Breast epithelium (tissue), 4 donors: ENCODE results near the gene NABP1. TPM values are rescaled to one million over a fixed set of nuclear protein-coding genes. Genes with fewer than 3 reads are reported as not detected.

ENCODE experiments used
- DNase-seq, 2 donors: peaks; one replicate each; pipeline ENCODE4 v3.0.0-alpha.2; 2019; ENCODE audit warnings: low spot score in 2 of 2
- H3K27ac ChIP-seq, 2 donors: fragments of 200-600 bp; sonication (generic) in 1 of 2; one replicate each; pipeline ENCODE4 v1.5.1; 2016 to 2019; ENCODE audit warnings: mild to moderate bottlenecking in 1 of 2
- H3K27me3 ChIP-seq, 2 donors: fragments of 200-600 bp; sonication (generic) in 1 of 2; one replicate each; pipeline versions ENCODE4 v1.5.1 to v1.6.0; 2017 to 2019; ENCODE audit warnings: control low read depth in 1 of 2, mild to moderate bottlenecking in 1 of 2
- H3K36me3 ChIP-seq: fragments of 200-600 bp; one replicate; pipeline ENCODE4 v1.5.1; 2019
- H3K4me1 ChIP-seq, 2 donors: fragments of 200-600 bp; sonication (generic); one replicate each; pipeline ENCODE4 v1.5.1; 2016 to 2019; ENCODE audit warnings: control low read depth in 1 of 2
- H3K4me3 ChIP-seq, 3 donors: fragments of 200-600 bp; sonication (generic); 1 replicate in 2 of 3; 2 replicates in 1 of 3; pipeline ENCODE4 v1.5.1; 2016 to 2019; ENCODE audit warnings: mild to moderate bottlenecking in 3 of 3, moderate library complexity in 2 of 3
- H3K9me3 ChIP-seq, 2 donors: fragments of 200-600 bp; sonication (generic) in 1 of 2; one replicate each; pipeline ENCODE4 v1.5.1; 2016 to 2019; ENCODE audit warnings: control low read depth in 1 of 2
- CTCF ChIP-seq, 3 donors: fragments of 450-650 bp; IDR thresholded peaks; one replicate each; pipeline ENCODE4 v1.5.1; 2016 to 2017; ENCODE audit warnings: antibody characterized with exemption in 3 of 3, mild to moderate bottlenecking in 3 of 3, moderate library complexity in 3 of 3
- POLR2A ChIP-seq: fragments of 450-650 bp; IDR thresholded peaks from one replicate; pipeline ENCODE4 v1.6.1; 2016; ENCODE audit warnings: antibody characterized with exemption, mild to moderate bottlenecking, moderate library complexity
- POLR2AphosphoS5 ChIP-seq, 3 donors: sonication (generic); formaldehyde crosslinking; IDR thresholded peaks; one replicate each; pipeline ENCODE4 v1.6.1; 2017; ENCODE audit warnings: antibody characterized with exemption in 3 of 3
- intact Hi-C: fragments of 100-400 bp; cut with DNase I; formaldehyde crosslinking; loops from one replicate; pipeline ENCODE4 v1.15.1; 2023; ENCODE audit warnings: low total_unique reads
- total RNA-seq, 3 donors: library from RNA; depleted of rRNA; stranded (reverse); fragments of >200 nt; gene quantifications; one replicate each; pipeline ENCODE4 v1.1.0, GENCODE V29; 2016

Gene NABP1
- total RNA-seq, 3 donors from 2014 or later: 34.4 to 44.9 (median 37.8) TPM

- H3K27me3 ChIP-seq: no peaks in the 10 kb centered on the region
- H3K36me3 ChIP-seq: no peaks in the 10 kb centered on the region
- no peaks in the 10 kb centered on the region for H3K4me1 ChIP-seq
- no peak for DNase-seq
- H3K4me3 ChIP-seq: peak overlapping the region; percentile 74 to 84 (median 77)
- intact Hi-C loops: loop anchor here (5.0 kb wide), 1 partner anchor 780 kb away; no protein-coding TSS in a partner anchor
- TF ChIP-seq CTCF (IDR thresholded peaks at IDR 0.05): no peak
- no peak for TF ChIP-seq POLR2A
- no peak for TF ChIP-seq POLR2AphosphoS5 (IDR thresholded peaks at IDR 0.05)
- H3K27ac ChIP-seq: peak overlapping the region; percentile 91 to 94
- no peaks in the 10 kb centered on the region for H3K9me3 ChIP-seq
Measured at GRCh38 chr2:191676790-191677645, 918 bp upstream of the NABP1 start.

- peak in 1 of 2 donors; percentile 40 for DNase-seq
- Histone ChIP-seq H3K27ac (peak overlapping the region; percentile 91 to 94), H3K36me3 (no peaks in the 10 kb centered on the region), H3K9me3 (no peaks in the 10 kb centered on the region), H3K27me3 (no peaks in the 10 kb centered on the region), H3K4me1 (no peaks in the 10 kb centered on the region), H3K4me3 (peak overlapping the region; percentile 74 to 84 (median 77))
- no peak for TF ChIP-seq CTCF (IDR thresholded peaks at IDR 0.05)
- intact Hi-C loops: loop anchor here (5.0 kb wide), 1 partner anchor 779 kb away; no protein-coding TSS in a partner anchor
Measured at GRCh38 chr2:191678437-191679100, 633 bp downstream of the NABP1 start.

- Histone ChIP-seq H3K4me3 (peak overlapping the region in 2 of 3 donors; percentile 74 to 84), H3K36me3 (no peaks in the 10 kb centered on the region), H3K27me3 (no peaks in the 10 kb centered on the region), H3K9me3 (no peaks in the 10 kb centered on the region), H3K4me1 (no peaks in the 10 kb centered on the region), H3K27ac (peak overlapping the region in 1 of 2 donors; percentile 25)
- TF ChIP-seq CTCF (IDR thresholded peaks at IDR 0.05) (no peak), POLR2AphosphoS5 (IDR thresholded peaks at IDR 0.05) (no peak), POLR2A (no peak)
- no peak for DNase-seq
- intact Hi-C loops: loop anchor here (5.0 to 10.0 kb wide), 2 partner anchors 115 to 777 kb away; no protein-coding TSS in a partner anchor
Measured at GRCh38 chr2:191679818-191680600, 2.1 kb downstream of the NABP1 start.

- peak overlapping the region in 1 of 2 donors; percentile 25 for H3K27ac ChIP-seq
- H3K4me3 ChIP-seq: peak overlapping the region in 1 of 3 donors; percentile 37
- no peaks in the 10 kb centered on the region for H3K9me3 ChIP-seq
- no peak for DNase-seq
- intact Hi-C loops: loop anchor here (10.0 kb wide), 1 partner anchor 116 kb away; no protein-coding TSS in a partner anchor
- H3K27me3 ChIP-seq: no peaks in the 10 kb centered on the region
- TF ChIP-seq POLR2AphosphoS5 (IDR thresholded peaks at IDR 0.05) (no peak), CTCF (IDR thresholded peaks at IDR 0.05) (no peak), POLR2A (no peak)
- no peaks in the 10 kb centered on the region for H3K4me1 ChIP-seq
- H3K36me3 ChIP-seq: no peaks in the 10 kb centered on the region
Measured at GRCh38 chr2:191680639-191681038, 2.7 kb downstream of the NABP1 start.
